ENCODE measurements around the gene CHST11.

- TF ChIP-seq YY1 (IDR thresholded peaks at IDR 0.05; ENCODE audit: insufficient read depth, insufficient read length) (no peak), ZNF274 (IDR thresholded peaks at IDR 0.05; ENCODE audit: low read depth, low read length) (no peak)
These were observed 12.8 kb downstream of the CHST11 start for GRCh38 chr12:104469523-104469922.

Measured in NT2/D1 (cell line).